Lower leg skin (tissue), 3 donors: ENCODE results near the gene CDKAL1.

ENCODE experiments used
- POLR2A ChIP-seq, 2 donors: fragments of 450-650 bp; IDR thresholded peaks; one replicate each; pipeline ENCODE4 v1.6.1; 2016 to 2017; ENCODE audit warnings: antibody characterized with exemption in 2 of 2, mild to moderate bottlenecking in 1 of 2, moderate library complexity in 1 of 2
- TF ChIP-seq, protein P1 (sequence below), 3 donors: fragments of 450-650 bp; IDR thresholded peaks; one replicate each; pipeline ENCODE4 v1.5.1; 2016; ENCODE audit warnings: antibody characterized with exemption in 3 of 3, mild to moderate bottlenecking in 3 of 3, moderate library complexity in 2 of 3

DNA sequence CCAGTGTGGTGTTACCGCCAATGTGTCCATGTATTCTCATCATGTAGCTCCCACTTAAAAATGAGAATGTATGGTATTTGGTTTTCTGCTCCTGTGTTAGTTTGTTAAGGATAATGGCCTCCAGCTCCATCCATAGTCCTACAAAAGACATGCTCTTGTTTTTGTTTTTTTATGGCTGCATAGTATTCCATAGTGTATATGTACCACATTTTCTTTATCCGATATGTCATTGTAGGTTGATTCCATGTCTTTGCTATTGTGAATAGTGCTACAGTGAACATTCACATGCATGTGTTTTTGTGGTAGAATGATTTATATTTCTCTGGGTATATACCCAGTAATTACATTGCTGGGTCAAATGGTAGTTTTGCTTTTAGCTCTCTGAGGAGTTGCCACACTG lies 207.2 kb downstream of the CDKAL1 start:
- TF ChIP-seq, protein P1, sequence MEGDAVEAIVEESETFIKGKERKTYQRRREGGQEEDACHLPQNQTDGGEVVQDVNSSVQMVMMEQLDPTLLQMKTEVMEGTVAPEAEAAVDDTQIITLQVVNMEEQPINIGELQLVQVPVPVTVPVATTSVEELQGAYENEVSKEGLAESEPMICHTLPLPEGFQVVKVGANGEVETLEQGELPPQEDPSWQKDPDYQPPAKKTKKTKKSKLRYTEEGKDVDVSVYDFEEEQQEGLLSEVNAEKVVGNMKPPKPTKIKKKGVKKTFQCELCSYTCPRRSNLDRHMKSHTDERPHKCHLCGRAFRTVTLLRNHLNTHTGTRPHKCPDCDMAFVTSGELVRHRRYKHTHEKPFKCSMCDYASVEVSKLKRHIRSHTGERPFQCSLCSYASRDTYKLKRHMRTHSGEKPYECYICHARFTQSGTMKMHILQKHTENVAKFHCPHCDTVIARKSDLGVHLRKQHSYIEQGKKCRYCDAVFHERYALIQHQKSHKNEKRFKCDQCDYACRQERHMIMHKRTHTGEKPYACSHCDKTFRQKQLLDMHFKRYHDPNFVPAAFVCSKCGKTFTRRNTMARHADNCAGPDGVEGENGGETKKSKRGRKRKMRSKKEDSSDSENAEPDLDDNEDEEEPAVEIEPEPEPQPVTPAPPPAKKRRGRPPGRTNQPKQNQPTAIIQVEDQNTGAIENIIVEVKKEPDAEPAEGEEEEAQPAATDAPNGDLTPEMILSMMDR (IDR thresholded peaks at IDR 0.05) = no peak
- no peak for TF ChIP-seq POLR2A (IDR thresholded peaks at IDR 0.05)
